IMR-90 (cell line): ENCODE results near the gene GSTK1. TPM values are rescaled to one million over a fixed set of nuclear protein-coding genes. Genes with fewer than 3 reads are reported as not detected.

ENCODE experiments used
- ATAC-seq: fragments of 200-7000 bp; cut with Tn5 transposase; 2 replicates; pipeline ENCODE4 v1.9.1; 2020; ENCODE audit warnings: low read depth, mild to moderate bottlenecking, moderate library complexity
- BruUV-seq: library from RNA; stranded (reverse); fragments of 400-500 nt; replicated peaks from 2 replicates; lab custom pipeline; 2021; lab: Mats Ljungman, UMichigan
- CTCF ChIA-PET: fragments of 300-600 bp; formaldehyde crosslinking; extraction: SDS; loops from one replicate; lab custom pipeline; 2021; ENCODE audit warnings: antibody characterized with exemption; lab: Yijun Ruan, JAX
- POLR2A ChIA-PET: fragments of 300-600 bp; sonication (Branson Sonifier 250); formaldehyde crosslinking; loops from one replicate; lab custom pipeline; 2022; ENCODE audit warnings: antibody characterized with exemption; ENCODE audit not compliant: unreplicated experiment; lab: Charles Lee
- DNase-seq: peaks from one replicate; pipeline ENCODE4 v3.0.0; 2013
- H2AFZ ChIP-seq: replicated peaks from 2 replicates; pipeline ENCODE3; 2013; ENCODE audit warnings: low read length, mild to moderate bottlenecking; ENCODE audit not compliant: poor library complexity
- H2AK5ac ChIP-seq: 2 replicates; pipeline ENCODE4 v1.6.1; 2013; ENCODE audit warnings: low read depth, low read length, inconsistent platforms
- H2AK9ac ChIP-seq: replicated peaks from 2 replicates; pipeline ENCODE3; 2013; ENCODE audit warnings: mild to moderate bottlenecking, low read depth, low read length, moderate library complexity; ENCODE audit not compliant: poor library complexity
- H2BK120ac ChIP-seq: 2 replicates; pipeline ENCODE4 v1.6.1; 2013; ENCODE audit warnings: low read depth, low read length, inconsistent platforms
- H2BK15ac ChIP-seq: 3 replicates; pipeline ENCODE4 v1.6.1; 2013; ENCODE audit warnings: low read depth, low read length, inconsistent platforms
- H2BK20ac ChIP-seq: 2 replicates; pipeline ENCODE4 v1.6.1; 2013; ENCODE audit warnings: low read depth, mild to moderate bottlenecking, inconsistent platforms, low read length, moderate library complexity
- H2BK5ac ChIP-seq: 2 replicates; pipeline ENCODE4 v1.6.1; 2013; ENCODE audit warnings: mild to moderate bottlenecking, low read depth, low read length, inconsistent platforms; ENCODE audit not compliant: poor library complexity, severe bottlenecking
- H3K14ac ChIP-seq: replicated peaks from 2 replicates; pipeline ENCODE4 v1.6.1; 2013; ENCODE audit warnings: low read depth, low read length, inconsistent platforms
- H3K18ac ChIP-seq: 2 replicates; pipeline ENCODE4 v1.6.1; 2013; ENCODE audit warnings: low read depth, low read length, control low read depth
- H3K23ac ChIP-seq: 2 replicates; pipeline ENCODE4 v1.6.1; 2013; ENCODE audit warnings: low read depth, low read length, inconsistent platforms
- H3K27ac ChIP-seq: 2 replicates; pipeline ENCODE4 v1.5.1; 2013; ENCODE audit warnings: mild to moderate bottlenecking, control low read depth, low read length; ENCODE audit not compliant: insufficient read depth
- H3K27me3 ChIP-seq: 2 replicates; pipeline ENCODE4 v1.6.1; 2013; ENCODE audit warnings: low read length; ENCODE audit not compliant: control insufficient read depth, insufficient read depth
- H3K36me3 ChIP-seq: 2 replicates; pipeline ENCODE4 v1.6.1; 2013; ENCODE audit warnings: low read length, mixed read lengths; ENCODE audit not compliant: control insufficient read depth, insufficient read depth
- H3K4ac ChIP-seq: 2 replicates; pipeline ENCODE4 v1.6.1; 2013; ENCODE audit warnings: low read depth, low read length, inconsistent platforms
- H3K4me1 ChIP-seq: 2 replicates; pipeline ENCODE4 v1.6.1; 2013; ENCODE audit warnings: low read length, mixed read lengths; ENCODE audit not compliant: control insufficient read depth, insufficient read depth
- H3K4me2 ChIP-seq: 2 replicates; pipeline ENCODE4 v1.6.1; 2013; ENCODE audit warnings: low read depth, mild to moderate bottlenecking, control low read depth, low read length, moderate library complexity
- H3K4me3 ChIP-seq: 2 replicates; pipeline ENCODE4 v1.5.1; 2013; ENCODE audit warnings: low read depth, mild to moderate bottlenecking, control low read depth, low read length, moderate library complexity; ENCODE audit not compliant: insufficient read depth
- H3K56ac ChIP-seq: 2 replicates; pipeline ENCODE4 v1.6.1; 2013; ENCODE audit warnings: low read length, inconsistent platforms; ENCODE audit not compliant: insufficient read depth; ENCODE audit errors: extremely low read depth
- H3K79me1 ChIP-seq, 2 experiments: 2 replicates each; pipeline ENCODE4 v1.6.1; 2013; ENCODE audit warnings: low read length in 2 of 2, inconsistent platforms in 1 of 2, low read depth in 1 of 2
- H3K9ac ChIP-seq: 2 replicates; pipeline ENCODE4 v1.6.1; 2013; ENCODE audit warnings: low read depth, low read length, control low read depth
- H3K9me1 ChIP-seq: 2 replicates; pipeline ENCODE4 v1.6.1; 2013; ENCODE audit warnings: low read length, inconsistent platforms; ENCODE audit not compliant: insufficient read depth
- H3K9me3 ChIP-seq: 2 replicates; pipeline ENCODE4 v1.6.1; 2013; ENCODE audit warnings: low read length; ENCODE audit not compliant: control insufficient read depth, insufficient read depth
- H4K20me1 ChIP-seq: 2 replicates; pipeline ENCODE4 v1.6.1; 2013; ENCODE audit warnings: low read length, inconsistent platforms; ENCODE audit not compliant: insufficient read depth
- H4K5ac ChIP-seq: 2 replicates; pipeline ENCODE4 v1.6.1; 2013; ENCODE audit warnings: mild to moderate bottlenecking, low read depth, low read length, control low read depth
- H4K8ac ChIP-seq, 2 experiments: 2 replicates each; pipeline ENCODE4 v1.6.1; 2013; ENCODE audit warnings: low read depth in 2 of 2, low read length in 2 of 2, control low read depth in 1 of 2, inconsistent platforms in 1 of 2
- H4K91ac ChIP-seq: 2 replicates; pipeline ENCODE4 v1.6.1; 2013; ENCODE audit warnings: low read depth, low read length, inconsistent platforms; ENCODE audit not compliant: insufficient read depth
- BHLHE40 ChIP-seq: fragments of 150-350 bp; IDR thresholded peaks from 2 replicates; pipeline ENCODE4 v1.6.1; 2016; ENCODE audit warnings: mild to moderate bottlenecking, low read depth, low read length
- CEBPB ChIP-seq: IDR thresholded peaks from 2 replicates; pipeline ENCODE4 v1.6.1; 2012; ENCODE audit warnings: low read depth, low read length, improper control_type of control experiment
- CHD1 ChIP-seq: IDR thresholded peaks from 2 replicates; pipeline ENCODE4 v1.6.1; 2012; ENCODE audit warnings: low read depth, low read length, improper control_type of control experiment
- CTCF ChIP-seq: conservative IDR thresholded peaks from 2 replicates; pipeline ENCODE4 v1.5.1; 2012; ENCODE audit warnings: mild to moderate bottlenecking, low read depth, low read length, improper control_type of control experiment
- FOS ChIP-seq: fragments of 150-350 bp; IDR thresholded peaks from 2 replicates; pipeline ENCODE4 v1.6.1; 2016; ENCODE audit warnings: low read depth, low read length
- MAFK ChIP-seq: IDR thresholded peaks from 2 replicates; pipeline ENCODE4 v1.6.1; 2012; ENCODE audit warnings: low read depth, low read length, improper control_type of control experiment
- MXI1 ChIP-seq: IDR thresholded peaks from 2 replicates; pipeline ENCODE4 v1.6.1; 2012; ENCODE audit warnings: low read depth, mild to moderate bottlenecking, low read length, moderate library complexity, borderline replicate concordance
- NFE2L2 ChIP-seq: fragments of 150-350 bp; IDR thresholded peaks from 2 replicates; pipeline ENCODE4 v1.6.1; 2016; ENCODE audit warnings: low read depth, mild to moderate bottlenecking, low read length
- POLR2A ChIP-seq: IDR thresholded peaks from 2 replicates; pipeline ENCODE4 v1.6.1; 2012; ENCODE audit warnings: mild to moderate bottlenecking, low read depth, low read length
- RAD21 ChIP-seq: IDR thresholded peaks from 2 replicates; pipeline ENCODE4 v1.6.1; 2012; ENCODE audit warnings: low read length, improper control_type of control experiment
- RCOR1 ChIP-seq: IDR thresholded peaks from 2 replicates; pipeline ENCODE4 v1.6.1; 2012; ENCODE audit warnings: mild to moderate bottlenecking, low read length, improper control_type of control experiment; ENCODE audit not compliant: insufficient replicate concordance
- RFX5 ChIP-seq: IDR thresholded peaks from 2 replicates; pipeline ENCODE4 v1.8.0; 2012; ENCODE audit warnings: low read depth, mild to moderate bottlenecking, low read length, moderate library complexity
- SMC3 ChIP-seq: fragments of 150-350 bp; IDR thresholded peaks from 2 replicates; pipeline ENCODE4 v1.6.1; 2016; ENCODE audit warnings: low read depth, mild to moderate bottlenecking, antibody characterized with exemption, low read length, moderate library complexity
- USF2 ChIP-seq: fragments of 150-350 bp; IDR thresholded peaks from 2 replicates; pipeline ENCODE4 v1.6.1; 2017; ENCODE audit warnings: mild to moderate bottlenecking, antibody characterized with exemption, low read length, low read depth
- WGBS, 2 experiments: methylation state at CpG; one replicate each; pipeline versions ENCODE4 v1.1.5 to v1.1.7; 2013; ENCODE audit warnings: missing lambda C conversion rate in 2 of 2; ENCODE audit not compliant: insufficient read length in 1 of 2; ENCODE audit errors: extremely low coverage in 2 of 2; 5-methylcytosine and 5-hydroxymethylcytosine counted together
- dilution Hi-C: fragments of 300-500 bp; cut with HindIII; formaldehyde crosslinking; loops from one replicate; pipeline ENCODE4 v1.14.3; 2018; ENCODE audit warnings: low sequenced_read_pairs; ENCODE audit not compliant: unreplicated experiment
- in situ Hi-C: fragments of 300-500 bp; cut with MboI; formaldehyde crosslinking; loops from 3 replicates; pipeline ENCODE4 v1.14.3; 2019; ENCODE audit warnings: low sequenced_read_pairs, inconsistent platforms, mixed read lengths
- intact Hi-C: fragments of 100-400 bp; cut with micrococcal nuclease; formaldehyde crosslinking; loops from 2 replicates; pipeline ENCODE4 v1.10.0; 2022
- polyA plus RNA-seq, 3 experiments: library from polyadenylated mRNA; depleted of rRNA; stranded (reverse); fragments of >200 nt; gene quantifications; 2 replicates each; pipeline ENCODE4 v1.2.3, GENCODE V29; 2012; ENCODE audit warnings: low replicate concordance in 1 of 3
- total RNA-seq: library from RNA; depleted of rRNA; stranded (reverse); fragments of >200 nt; gene quantifications from 2 replicates; pipeline ENCODE4 v1.2.3, GENCODE V29; 2012
- TF ChIP-seq, protein P1 (sequence below): fragments of 150-350 bp; IDR thresholded peaks from 2 replicates; pipeline ENCODE4 v1.6.1; 2016; ENCODE audit warnings: low read depth, mild to moderate bottlenecking, low read length, moderate library complexity, borderline replicate concordance

The GSTK1 gene
- total and polyA plus RNA-seq, 2 of the 4 experiments (the other 2 are of a cell fraction), result 64.9 to 111 TPM

GRCh38 chr7:143282124-143282523 is 18.9 kb downstream of the GSTK1 start:
- Histone ChIP-seq H3K36me3 (no peaks in the 10 kb centered on the region), H3K4me2 (no peak overlapping the region), H3K4me1 (no peaks in the 10 kb centered on the region), H3K9me3 (no peaks in the 10 kb centered on the region), H2BK5ac (no peak overlapping the region), H3K27ac (no peak overlapping the region), H3K9me1 (no peaks in the 10 kb centered on the region), H4K91ac (no peak overlapping the region), H3K56ac (no peak overlapping the region), H3K27me3 (no peaks in the 10 kb centered on the region), H2BK20ac (no peak overlapping the region), H4K20me1 (no peaks in the 10 kb centered on the region), H3K4ac (no peak overlapping the region), H2AK5ac (no peak overlapping the region), H3K79me1 (no peaks in the 10 kb centered on the region), H4K5ac (no peak overlapping the region), H3K23ac (no peak overlapping the region), H3K18ac (no peak overlapping the region), H2AK9ac (no peak overlapping the region), H3K4me3 (no peak overlapping the region), H3K14ac (no peak overlapping the region), H3K9ac (no peak overlapping the region), H4K8ac (no peak overlapping the region), H2BK15ac (no peak overlapping the region), H2BK120ac (no peak overlapping the region), H2AFZ (no peak overlapping the region)
- ChIA-PET POLR2A (no interaction called here), CTCF (interaction anchor here (0.6 kb wide), 1 partner anchor 9 kb away, joined by 4 read pairs; no protein-coding TSS in a partner anchor)
- TF ChIP-seq FOS, result no peak
- TF ChIP-seq RAD21, result no peak
- TF ChIP-seq RCOR1, result no peak
- no peak for TF ChIP-seq CHD1
- no peak for TF ChIP-seq MXI1
- TF ChIP-seq CTCF, result no peak
- TF ChIP-seq BHLHE40, result no peak
- no peak for TF ChIP-seq POLR2A
- TF ChIP-seq, protein P1, sequence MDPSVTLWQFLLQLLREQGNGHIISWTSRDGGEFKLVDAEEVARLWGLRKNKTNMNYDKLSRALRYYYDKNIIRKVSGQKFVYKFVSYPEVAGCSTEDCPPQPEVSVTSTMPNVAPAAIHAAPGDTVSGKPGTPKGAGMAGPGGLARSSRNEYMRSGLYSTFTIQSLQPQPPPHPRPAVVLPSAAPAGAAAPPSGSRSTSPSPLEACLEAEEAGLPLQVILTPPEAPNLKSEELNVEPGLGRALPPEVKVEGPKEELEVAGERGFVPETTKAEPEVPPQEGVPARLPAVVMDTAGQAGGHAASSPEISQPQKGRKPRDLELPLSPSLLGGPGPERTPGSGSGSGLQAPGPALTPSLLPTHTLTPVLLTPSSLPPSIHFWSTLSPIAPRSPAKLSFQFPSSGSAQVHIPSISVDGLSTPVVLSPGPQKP, result no peak
- no peak for TF ChIP-seq SMC3
- no peak for TF ChIP-seq RFX5
- no peak for TF ChIP-seq USF2
- TF ChIP-seq CEBPB, result no peak
- no peak for TF ChIP-seq MAFK
- TF ChIP-seq NFE2L2, result no peak
- dilution Hi-C loops, result no loop called here
- in situ Hi-C loops, result no loop called here
- ATAC-seq, result no peak
- no TSS peak for BruUV-seq
- no CpG with 5 or more reads among the region's 8 CpGs for WGBS, 2 experiments
- no peak for DNase-seq
- intact Hi-C loops, result no loop called here
